Thyroid gland (tissue), 4 donors: ENCODE data around the gene MYO9B. TPM values are rescaled to one million over a fixed set of nuclear protein-coding genes. Genes with fewer than 3 reads are reported as not detected.

Experiments
- DNase-seq, 2 donors: peaks; one replicate each; pipeline ENCODE4 v3.0.0-alpha.2; 2019
- H3K27ac ChIP-seq, 3 donors: fragments of 200-600 bp; sonication (generic); 1 replicate in 2 of 3; 2 replicates in 1 of 3; pipeline ENCODE4 v1.5.1; 2016 to 2019; ENCODE audit warnings: mild to moderate bottlenecking in 1 of 3, moderate library complexity in 1 of 3
- H3K27me3 ChIP-seq: fragments of 200-600 bp; sonication (generic); one replicate; pipeline ENCODE4 v1.5.1; 2019
- H3K36me3 ChIP-seq, 2 donors: fragments of 200-600 bp; sonication (generic); one replicate each; pipeline ENCODE4 v1.5.1; 2016 to 2019
- H3K4me1 ChIP-seq, 2 donors: fragments of 200-600 bp; sonication (generic); one replicate each; pipeline ENCODE4 v1.5.1; 2017 to 2019
- H3K4me3 ChIP-seq, 3 donors: fragments of 200-600 bp; sonication (generic); replicated peaks in 1 of 3; 1 replicate in 2 of 3; 2 replicates in 1 of 3; pipeline ENCODE4 v1.5.1; 2016; ENCODE audit warnings: mild to moderate bottlenecking in 1 of 3
- H3K9me3 ChIP-seq: fragments of 200-600 bp; sonication (generic); one replicate; pipeline ENCODE4 v1.5.1; 2017
- POLR2A ChIP-seq, 2 donors: fragments of 450-650 bp; IDR thresholded peaks; one replicate each; pipeline ENCODE4 v1.6.1; 2017; ENCODE audit warnings: antibody characterized with exemption in 2 of 2, mild to moderate bottlenecking in 2 of 2, moderate library complexity in 1 of 2
- WGBS, 2 donors: methylation state at CpG; one replicate each; pipeline ENCODE4 v1.1.5; 2017; 5-methylcytosine and 5-hydroxymethylcytosine counted together
- intact Hi-C: fragments of 100-400 bp; cut with DNase I; formaldehyde crosslinking; loops from one replicate; pipeline ENCODE4 v1.15.1; 2023
- total RNA-seq, 4 donors: library from RNA; depleted of rRNA; stranded (reverse); fragments of >200 nt; gene quantifications; one replicate each; pipeline ENCODE4 v1.2.3, GENCODE V29; 2016
- TF ChIP-seq, protein P1 (sequence below), 6 experiments: fragments of 200-600 bp in 3 of 6; fragments of 450-650 bp in 3 of 6; sonication (generic) in 3 of 6; IDR thresholded peaks; one replicate each; pipeline ENCODE4 v1.5.1; 2016 to 2019; ENCODE audit warnings: antibody characterized with exemption in 6 of 6, mild to moderate bottlenecking in 2 of 6, inconsistent platforms in 1 of 6, moderate library complexity in 1 of 6

MYO9B gene
- total RNA-seq, 4 donors from 2014 or later: 33.7 to 52.9 (median 44.6) TPM

DNA sequence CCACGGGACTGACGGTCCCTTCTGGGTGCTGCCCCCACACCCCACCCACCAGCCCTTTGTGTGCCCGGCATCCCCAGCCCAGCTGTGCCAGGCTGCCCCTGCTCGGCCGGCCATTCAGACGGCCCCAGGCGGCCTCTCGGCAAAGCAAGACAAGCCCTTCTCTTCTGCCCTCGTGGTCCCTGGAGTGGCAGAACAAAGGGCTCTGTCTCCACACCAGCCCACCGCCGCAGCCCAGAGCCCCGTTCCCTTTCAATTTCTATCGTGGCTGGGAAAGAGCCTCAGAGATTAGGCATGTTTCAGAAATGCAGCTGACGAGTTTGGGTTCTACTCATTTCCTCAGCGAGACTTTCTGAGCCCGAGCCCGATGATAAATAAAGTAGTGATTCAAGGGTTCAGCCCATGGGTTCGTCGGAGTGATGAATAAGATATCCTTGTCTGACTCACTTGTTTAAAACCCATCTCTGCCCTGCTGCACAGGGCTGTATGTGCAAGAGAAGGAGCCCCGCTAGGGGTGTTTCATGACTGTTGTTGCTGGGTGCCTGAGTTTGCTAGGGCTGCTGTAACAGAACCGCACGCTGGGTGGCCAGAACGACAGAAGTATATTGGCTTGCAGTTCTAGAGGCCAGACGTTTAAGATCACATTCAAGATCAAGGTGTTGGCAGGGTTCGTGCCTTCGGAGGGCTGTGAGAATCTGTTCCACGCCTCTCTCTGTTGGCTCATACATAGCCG is 4.3 kb downstream of the MYO9B start:
- WGBS, 2 donors: 43 to 46% methylated on average over 24 to 28 of the region's 28 CpGs
- Histone ChIP-seq H3K4me3 (peak overlapping the region in 1 of 3 donors; percentile 9), H3K36me3 (no peaks in the 10 kb centered on the region), H3K27me3 (no peaks in the 10 kb centered on the region), H3K4me1 (peaks cover 7 to 35% of the 10 kb centered on the region in 2 donors), H3K27ac (peak overlapping the region in 2 of 3 donors; percentile 53 to 78), H3K9me3 (no peaks in the 10 kb centered on the region)
- TF ChIP-seq POLR2A (IDR thresholded peaks at IDR 0.05): no peak
- TF ChIP-seq, protein P1, sequence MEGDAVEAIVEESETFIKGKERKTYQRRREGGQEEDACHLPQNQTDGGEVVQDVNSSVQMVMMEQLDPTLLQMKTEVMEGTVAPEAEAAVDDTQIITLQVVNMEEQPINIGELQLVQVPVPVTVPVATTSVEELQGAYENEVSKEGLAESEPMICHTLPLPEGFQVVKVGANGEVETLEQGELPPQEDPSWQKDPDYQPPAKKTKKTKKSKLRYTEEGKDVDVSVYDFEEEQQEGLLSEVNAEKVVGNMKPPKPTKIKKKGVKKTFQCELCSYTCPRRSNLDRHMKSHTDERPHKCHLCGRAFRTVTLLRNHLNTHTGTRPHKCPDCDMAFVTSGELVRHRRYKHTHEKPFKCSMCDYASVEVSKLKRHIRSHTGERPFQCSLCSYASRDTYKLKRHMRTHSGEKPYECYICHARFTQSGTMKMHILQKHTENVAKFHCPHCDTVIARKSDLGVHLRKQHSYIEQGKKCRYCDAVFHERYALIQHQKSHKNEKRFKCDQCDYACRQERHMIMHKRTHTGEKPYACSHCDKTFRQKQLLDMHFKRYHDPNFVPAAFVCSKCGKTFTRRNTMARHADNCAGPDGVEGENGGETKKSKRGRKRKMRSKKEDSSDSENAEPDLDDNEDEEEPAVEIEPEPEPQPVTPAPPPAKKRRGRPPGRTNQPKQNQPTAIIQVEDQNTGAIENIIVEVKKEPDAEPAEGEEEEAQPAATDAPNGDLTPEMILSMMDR (IDR thresholded peaks at IDR 0.05): peak in 3 of 6 experiments; percentile 21 to 52 (median 46)
- peak; percentile 62 to 69 for DNase-seq
- intact Hi-C loops: loop anchor here (10.0 kb wide), 1 partner anchor 135 kb away; the partner anchor contains the start of gene USE1

DNA sequence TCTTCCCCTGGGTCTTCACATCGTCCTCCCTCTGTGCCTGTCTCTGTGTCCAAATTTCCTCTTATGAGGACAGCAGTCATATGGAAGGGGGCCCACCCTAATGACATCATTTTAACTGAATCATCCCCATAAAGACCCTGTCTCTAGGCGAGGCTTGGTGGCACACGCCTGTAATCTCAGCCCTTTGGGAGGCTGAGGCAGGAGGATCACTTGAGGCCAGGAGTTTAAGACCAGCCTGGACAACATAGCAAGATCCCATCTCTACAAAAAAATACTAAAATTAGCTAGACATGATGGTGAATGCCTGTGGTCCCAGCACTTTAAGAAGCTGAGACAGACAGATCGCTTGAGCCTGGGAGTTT is 4.8 kb downstream of the MYO9B start:
- H3K27ac ChIP-seq: peak overlapping the region in 1 of 3 donors; percentile 45
- 70 to 80% methylated on average over 4 of the region's 4 CpGs for WGBS, 2 donors
- TF ChIP-seq, protein P1 (IDR thresholded peaks at IDR 0.05): no peak
- TF ChIP-seq POLR2A (IDR thresholded peaks at IDR 0.05): no peak
- peaks cover 7 to 35% of the 10 kb centered on the region in 2 donors for H3K4me1 ChIP-seq
- H3K4me3 ChIP-seq: no peak overlapping the region
- no peak for DNase-seq
- H3K9me3 ChIP-seq: no peaks in the 10 kb centered on the region
- H3K36me3 ChIP-seq: no peaks in the 10 kb centered on the region
- intact Hi-C loops: no loop called here
- no peaks in the 10 kb centered on the region for H3K27me3 ChIP-seq

DNA sequence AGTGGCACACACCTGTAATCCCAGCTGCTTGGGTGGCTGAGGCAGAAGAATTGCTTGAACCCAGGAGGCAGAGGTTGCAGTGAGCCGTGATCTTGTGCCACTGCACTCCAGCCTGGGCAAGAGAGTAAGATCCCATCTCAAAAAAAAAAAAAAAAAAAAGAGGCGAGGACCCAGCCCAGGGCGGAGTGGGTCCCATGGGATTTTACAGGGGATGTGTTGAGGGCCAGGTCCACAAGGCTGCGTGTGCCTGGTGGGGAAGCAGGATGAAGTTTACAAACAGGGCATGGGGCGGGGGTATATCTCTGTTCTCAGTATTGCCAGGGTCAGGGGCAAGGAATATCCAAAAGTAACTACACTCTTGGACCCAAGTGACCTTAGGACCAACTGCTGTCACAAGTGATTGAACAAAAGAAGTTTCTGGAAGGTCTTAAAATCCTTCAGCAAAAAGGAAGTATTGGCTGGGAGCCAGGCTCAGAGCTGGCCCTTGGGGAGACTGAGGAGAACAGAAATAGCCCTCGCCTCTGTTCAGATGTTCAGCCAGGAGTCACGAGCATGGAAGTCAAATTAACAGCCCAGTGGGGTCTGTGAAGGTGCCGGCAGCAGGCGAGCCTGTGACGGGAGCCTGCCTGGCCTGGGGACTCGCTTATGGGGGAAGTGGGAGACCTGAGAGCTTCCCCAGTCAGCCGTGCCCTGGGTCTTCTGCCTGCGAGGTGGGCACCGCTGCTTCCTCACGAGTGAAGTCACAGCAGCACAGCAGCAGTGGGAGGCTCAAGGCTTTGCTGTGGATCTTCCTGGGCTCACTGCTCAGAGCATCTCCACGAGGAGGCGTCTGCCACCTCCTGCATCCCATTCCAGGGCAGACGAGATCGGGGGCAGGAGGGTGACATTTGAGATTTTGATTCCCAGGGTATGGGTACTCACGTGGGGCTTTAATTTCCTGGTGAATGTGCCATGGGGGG is 6.4 kb downstream of the MYO9B start:
- DNase-seq: no peak
- peaks cover under 1 to 28% of the 10 kb centered on the region in 2 donors for H3K4me1 ChIP-seq
- TF ChIP-seq POLR2A (IDR thresholded peaks at IDR 0.05): no peak
- TF ChIP-seq, protein P1 (IDR thresholded peaks at IDR 0.05): no peak

DNA sequence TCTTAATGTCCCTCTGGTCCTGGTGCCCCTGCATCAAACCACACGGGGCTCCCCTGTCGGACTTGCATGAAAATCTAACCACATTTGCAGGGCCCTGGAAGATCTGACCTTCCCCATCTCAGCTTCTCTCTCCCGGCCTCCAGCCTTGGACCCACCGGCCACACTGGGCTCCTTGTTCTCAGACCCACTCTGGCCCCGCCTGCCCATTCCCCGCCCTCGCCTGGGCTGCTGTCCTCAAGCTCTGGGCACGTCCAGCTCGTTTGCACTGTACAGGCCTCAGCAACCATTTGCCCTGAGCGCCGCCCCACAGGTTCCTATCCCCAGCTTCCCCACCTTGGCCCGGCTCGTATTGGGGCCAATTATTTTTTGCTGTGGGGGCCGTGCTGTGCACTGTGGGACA is 10.5 kb downstream of the MYO9B start:
- no peak for TF ChIP-seq POLR2A (IDR thresholded peaks at IDR 0.05)
- intact Hi-C loops: no loop called here
- Histone ChIP-seq H3K4me1 (peaks cover 0 to 8% of the 10 kb centered on the region in 2 donors), H3K4me3 (no peak overlapping the region), H3K9me3 (no peaks in the 10 kb centered on the region), H3K36me3 (no peaks in the 10 kb centered on the region), H3K27ac (no peak overlapping the region), H3K27me3 (no peaks in the 10 kb centered on the region)
- 93 to 94% methylated on average over 13 to 14 of the region's 14 CpGs for WGBS, 2 donors
- no peak for DNase-seq

More for the DNA sequence above, 6.4 kb downstream of the MYO9B start:
- H3K4me3 ChIP-seq: no peak overlapping the region
- H3K36me3 ChIP-seq: no peaks in the 10 kb centered on the region
- 69 to 77% methylated on average over 15 to 19 of the region's 20 CpGs for WGBS, 2 donors
- H3K27ac ChIP-seq: no peak overlapping the region
- H3K9me3 ChIP-seq: no peaks in the 10 kb centered on the region
- intact Hi-C loops: no loop called here
- H3K27me3 ChIP-seq: no peaks in the 10 kb centered on the region

DNA sequence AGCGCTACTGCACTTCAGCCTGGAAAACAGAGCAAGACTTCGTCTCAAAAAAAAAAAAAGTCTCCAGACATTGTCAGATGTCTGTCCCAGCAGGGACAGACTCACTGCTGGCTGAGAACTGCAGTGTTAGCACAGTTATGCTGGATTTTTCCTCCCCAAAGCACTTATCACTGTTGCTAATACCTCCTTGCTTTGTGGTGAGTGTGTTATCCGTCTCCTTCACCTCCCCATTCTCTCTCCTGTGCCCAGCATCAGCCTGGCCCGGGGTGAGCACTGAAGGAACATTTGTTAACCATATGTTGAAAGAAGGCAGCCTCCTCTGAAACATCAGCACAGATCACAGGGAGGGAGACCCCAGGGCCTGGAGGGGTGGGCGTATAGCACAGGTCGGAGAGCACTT is 11.3 kb downstream of the MYO9B start:
- Histone ChIP-seq H3K4me3 (no peak overlapping the region), H3K27me3 (no peaks in the 10 kb centered on the region), H3K36me3 (no peaks in the 10 kb centered on the region), H3K27ac (no peak overlapping the region), H3K9me3 (no peaks in the 10 kb centered on the region), H3K4me1 (peaks cover 0 to 8% of the 10 kb centered on the region in 2 donors)
- WGBS, 2 donors: 88 to 91% methylated on average over 6 of the region's 6 CpGs
- TF ChIP-seq, protein P1 (IDR thresholded peaks at IDR 0.05): no peak
- no peak for TF ChIP-seq POLR2A (IDR thresholded peaks at IDR 0.05)
- no peak for DNase-seq
- intact Hi-C loops: no loop called here
